Breast epithelium (tissue), 4 donors: Measurements from ENCODE around the gene BPI. TPM values are rescaled to one million over a fixed set of nuclear protein-coding genes. Genes with fewer than 3 reads are reported as not detected.

Experiments
- DNase-seq, 2 donors: peaks; one replicate each; pipeline ENCODE4 v3.0.0-alpha.2; 2019; ENCODE audit warnings: low spot score in 2 of 2
- H3K27ac ChIP-seq, 2 donors: fragments of 200-600 bp; sonication (generic) in 1 of 2; one replicate each; pipeline ENCODE4 v1.5.1; 2016 to 2019; ENCODE audit warnings: mild to moderate bottlenecking in 1 of 2
- H3K27me3 ChIP-seq, 2 donors: fragments of 200-600 bp; sonication (generic) in 1 of 2; one replicate each; pipeline versions ENCODE4 v1.5.1 to v1.6.0; 2017 to 2019; ENCODE audit warnings: control low read depth in 1 of 2, mild to moderate bottlenecking in 1 of 2
- H3K36me3 ChIP-seq: fragments of 200-600 bp; one replicate; pipeline ENCODE4 v1.5.1; 2019
- H3K4me1 ChIP-seq, 2 donors: fragments of 200-600 bp; sonication (generic); one replicate each; pipeline ENCODE4 v1.5.1; 2016 to 2019; ENCODE audit warnings: control low read depth in 1 of 2
- H3K4me3 ChIP-seq, 3 donors: fragments of 200-600 bp; sonication (generic); 1 replicate in 2 of 3; 2 replicates in 1 of 3; pipeline ENCODE4 v1.5.1; 2016 to 2019; ENCODE audit warnings: mild to moderate bottlenecking in 3 of 3, moderate library complexity in 2 of 3
- H3K9me3 ChIP-seq, 2 donors: fragments of 200-600 bp; sonication (generic) in 1 of 2; one replicate each; pipeline ENCODE4 v1.5.1; 2016 to 2019; ENCODE audit warnings: control low read depth in 1 of 2
- CTCF ChIP-seq, 3 donors: fragments of 450-650 bp; IDR thresholded peaks; one replicate each; pipeline ENCODE4 v1.5.1; 2016 to 2017; ENCODE audit warnings: antibody characterized with exemption in 3 of 3, mild to moderate bottlenecking in 3 of 3, moderate library complexity in 3 of 3
- POLR2A ChIP-seq: fragments of 450-650 bp; IDR thresholded peaks from one replicate; pipeline ENCODE4 v1.6.1; 2016; ENCODE audit warnings: antibody characterized with exemption, mild to moderate bottlenecking, moderate library complexity
- POLR2AphosphoS5 ChIP-seq, 3 donors: sonication (generic); formaldehyde crosslinking; IDR thresholded peaks; one replicate each; pipeline ENCODE4 v1.6.1; 2017; ENCODE audit warnings: antibody characterized with exemption in 3 of 3
- intact Hi-C: fragments of 100-400 bp; cut with DNase I; formaldehyde crosslinking; loops from one replicate; pipeline ENCODE4 v1.15.1; 2023; ENCODE audit warnings: low total_unique reads
- total RNA-seq, 3 donors: library from RNA; depleted of rRNA; stranded (reverse); fragments of >200 nt; gene quantifications; one replicate each; pipeline ENCODE4 v1.1.0, GENCODE V29; 2016

The BPI gene
- total RNA-seq, 3 donors from 2014 or later, result 0.59 TPM; not detected in 2

GRCh38 chr20:38386004-38386403 is 82.0 kb downstream of the BPI start:
- no peaks in the 10 kb centered on the region for H3K27me3 ChIP-seq
- H3K4me1 ChIP-seq, result no peaks in the 10 kb centered on the region
- DNase-seq, result no peak
- H3K9me3 ChIP-seq, result no peaks in the 10 kb centered on the region
- no peak overlapping the region for H3K27ac ChIP-seq
- intact Hi-C loops, result no loop called here
- no peak overlapping the region for H3K4me3 ChIP-seq
- H3K36me3 ChIP-seq, result no peaks in the 10 kb centered on the region
- no peak for TF ChIP-seq POLR2AphosphoS5 (IDR thresholded peaks at IDR 0.05)
- TF ChIP-seq POLR2A, result no peak

GRCh38 chr20:38386851-38387250 is 82.9 kb downstream of the BPI start:
- H3K4me3 ChIP-seq, result no peak overlapping the region
- no peak for TF ChIP-seq POLR2AphosphoS5 (IDR thresholded peaks at IDR 0.05)
- TF ChIP-seq CTCF (IDR thresholded peaks at IDR 0.05), result no peak
- no peak for TF ChIP-seq POLR2A
- no peak overlapping the region for H3K27ac ChIP-seq
- DNase-seq, result no peak
- H3K36me3 ChIP-seq, result no peaks in the 10 kb centered on the region
- no peaks in the 10 kb centered on the region for H3K9me3 ChIP-seq
- intact Hi-C loops, result no loop called here
- no peaks in the 10 kb centered on the region for H3K27me3 ChIP-seq
- no peaks in the 10 kb centered on the region for H3K4me1 ChIP-seq

Other genes with a start within 250 kb of the BPI start
- gene TGM2, start 138.9 kb upstream of the BPI start, total RNA-seq, result 10 to 100 TPM; 10.7 to 44.9 (median 15.2) TPM
- gene KIAA1755, start 43.4 kb upstream of the BPI start, total RNA-seq, result 1 to 10 TPM; 2.1 to 5.1 (median 4.3) TPM
- 10 to 100 TPM in 1 of 3 donors, 1 to 10 TPM in 1, under 1 TPM in 1; 0.73 to 15.0 (median 3.9) TPM for gene LBP, start 42.3 kb downstream of the BPI start, total RNA-seq
- gene SNHG17, start 131.2 kb downstream of the BPI start, total RNA-seq, result 10 to 100 TPM; 14.2 to 25.2 (median 24.6) TPM
- 10 to 100 TPM; 32.8 to 73.6 (median 58.0) TPM for gene RALGAPB, start 168.7 kb downstream of the BPI start, total RNA-seq